ENCODE data around the gene SNX27. TPM values are rescaled to one million over a fixed set of nuclear protein-coding genes. Genes with fewer than 3 reads are reported as not detected.

Gene SNX27
- total RNA-seq, 4 donors from 2014 or later, result 35.7 to 44.6 (median 41.7) TPM

DNA sequence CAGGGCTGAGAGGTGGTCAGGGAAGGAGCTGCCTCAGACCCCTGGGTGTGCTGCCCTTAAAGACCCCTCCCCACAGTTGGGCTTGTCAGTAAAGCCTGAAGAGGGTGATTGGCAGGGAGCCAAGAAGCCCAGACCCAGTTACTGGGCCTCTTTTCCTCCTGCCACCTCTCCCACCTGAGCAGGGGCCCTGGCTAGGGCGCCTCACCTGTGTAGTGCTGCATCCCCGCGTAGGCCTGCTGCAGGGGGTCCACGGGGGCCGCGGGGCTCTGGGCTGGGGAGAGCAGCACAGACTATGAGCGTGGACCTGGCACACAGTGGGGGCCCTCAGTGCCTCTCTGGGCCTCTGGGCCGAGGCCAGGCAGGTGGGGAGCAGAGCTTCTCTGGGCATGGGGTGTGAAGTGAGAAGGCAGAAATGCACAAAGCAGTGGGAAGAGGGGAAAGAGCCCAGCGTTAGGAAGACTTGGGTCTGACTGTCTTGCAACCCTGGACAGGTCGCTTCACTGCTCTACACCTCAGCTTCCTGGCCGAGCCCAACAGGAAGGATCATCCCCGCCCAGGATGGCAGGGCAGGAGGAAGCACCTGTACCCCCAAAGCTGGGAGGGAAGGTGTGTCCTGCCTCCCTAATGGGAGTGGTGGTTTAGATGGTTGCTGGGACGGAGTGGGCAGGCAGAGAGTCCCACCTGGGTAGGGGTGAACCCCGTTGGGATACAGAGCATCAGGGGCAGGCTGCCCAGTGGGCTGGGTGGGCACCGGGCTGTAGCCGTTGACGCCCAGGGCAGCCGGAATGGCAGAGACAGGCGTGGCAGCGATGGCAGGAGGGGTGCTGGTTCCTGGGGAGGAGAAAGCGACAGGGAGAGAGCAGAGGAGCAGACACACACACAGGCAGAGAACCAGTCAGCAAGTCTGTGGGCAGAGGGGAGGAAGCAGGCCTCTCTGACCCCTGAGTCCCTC is 94.9 kb downstream of the SNX27 start:
- WGBS, 2 donors, result 78 to 79% methylated on average over 19 to 21 of the region's 21 CpGs
- Histone ChIP-seq H3K27me3 (peaks cover 0 to 3% of the 10 kb centered on the region in 2 donors), H3K4me1 (peaks cover 0 to 6% (median 0%) of the 10 kb centered on the region in 4 donors), H3K4me3 (no peak overlapping the region), H3K36me3 (peaks cover 0 to 5% (median 0%) of the 10 kb centered on the region in 3 donors), H3K27ac (no peak overlapping the region), H3K9me3 (no peaks in the 10 kb centered on the region)
- no peak for DNase-seq (ENCODE audit: low spot score in 2 of 2)
- TF ChIP-seq EP300 (IDR thresholded peaks at IDR 0.05) (no peak), POLR2A (IDR thresholded peaks at IDR 0.05) (no peak)
- TF ChIP-seq, protein P1, sequence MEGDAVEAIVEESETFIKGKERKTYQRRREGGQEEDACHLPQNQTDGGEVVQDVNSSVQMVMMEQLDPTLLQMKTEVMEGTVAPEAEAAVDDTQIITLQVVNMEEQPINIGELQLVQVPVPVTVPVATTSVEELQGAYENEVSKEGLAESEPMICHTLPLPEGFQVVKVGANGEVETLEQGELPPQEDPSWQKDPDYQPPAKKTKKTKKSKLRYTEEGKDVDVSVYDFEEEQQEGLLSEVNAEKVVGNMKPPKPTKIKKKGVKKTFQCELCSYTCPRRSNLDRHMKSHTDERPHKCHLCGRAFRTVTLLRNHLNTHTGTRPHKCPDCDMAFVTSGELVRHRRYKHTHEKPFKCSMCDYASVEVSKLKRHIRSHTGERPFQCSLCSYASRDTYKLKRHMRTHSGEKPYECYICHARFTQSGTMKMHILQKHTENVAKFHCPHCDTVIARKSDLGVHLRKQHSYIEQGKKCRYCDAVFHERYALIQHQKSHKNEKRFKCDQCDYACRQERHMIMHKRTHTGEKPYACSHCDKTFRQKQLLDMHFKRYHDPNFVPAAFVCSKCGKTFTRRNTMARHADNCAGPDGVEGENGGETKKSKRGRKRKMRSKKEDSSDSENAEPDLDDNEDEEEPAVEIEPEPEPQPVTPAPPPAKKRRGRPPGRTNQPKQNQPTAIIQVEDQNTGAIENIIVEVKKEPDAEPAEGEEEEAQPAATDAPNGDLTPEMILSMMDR (IDR thresholded peaks at IDR 0.05), result no peak

- Histone ChIP-seq H3K9me3 (no peaks in the 10 kb centered on the region), H3K27ac (no peak overlapping the region), H3K27me3 (peaks cover 0 to 10% of the 10 kb centered on the region in 2 donors), H3K4me3 (no peak overlapping the region), H3K4me1 (peaks cover 0 to 6% (median 0%) of the 10 kb centered on the region in 4 donors), H3K36me3 (no peaks in the 10 kb centered on the region)
- DNase-seq (ENCODE audit: low spot score in 2 of 2), result no peak
- TF ChIP-seq POLR2A (IDR thresholded peaks at IDR 0.05), result no peak
- TF ChIP-seq EP300 (IDR thresholded peaks at IDR 0.05), result no peak
- TF ChIP-seq, protein P1 (IDR thresholded peaks at IDR 0.05), result no peak
- WGBS, 2 donors, result 80 to 87% methylated on average over 13 to 15 of the region's 15 CpGs
Measured at GRCh38 chr1:151707541-151708065, 95.8 kb downstream of the SNX27 start.

GRCh38 chr1:151708891-151709290 is 97.0 kb downstream of the SNX27 start:
- no peak overlapping the region for H3K27ac ChIP-seq
- 79 to 82% methylated on average over 15 of the region's 15 CpGs for WGBS, 2 donors
- no peaks in the 10 kb centered on the region for H3K9me3 ChIP-seq
- no peak for DNase-seq (ENCODE audit: low spot score in 2 of 2)
- H3K27me3 ChIP-seq, result peaks cover 0 to 17% of the 10 kb centered on the region in 2 donors
- H3K36me3 ChIP-seq, result no peaks in the 10 kb centered on the region
- no peak for TF ChIP-seq EP300 (IDR thresholded peaks at IDR 0.05)
- no peak overlapping the region for H3K4me3 ChIP-seq
- no peaks in the 10 kb centered on the region for H3K4me1 ChIP-seq

DNA sequence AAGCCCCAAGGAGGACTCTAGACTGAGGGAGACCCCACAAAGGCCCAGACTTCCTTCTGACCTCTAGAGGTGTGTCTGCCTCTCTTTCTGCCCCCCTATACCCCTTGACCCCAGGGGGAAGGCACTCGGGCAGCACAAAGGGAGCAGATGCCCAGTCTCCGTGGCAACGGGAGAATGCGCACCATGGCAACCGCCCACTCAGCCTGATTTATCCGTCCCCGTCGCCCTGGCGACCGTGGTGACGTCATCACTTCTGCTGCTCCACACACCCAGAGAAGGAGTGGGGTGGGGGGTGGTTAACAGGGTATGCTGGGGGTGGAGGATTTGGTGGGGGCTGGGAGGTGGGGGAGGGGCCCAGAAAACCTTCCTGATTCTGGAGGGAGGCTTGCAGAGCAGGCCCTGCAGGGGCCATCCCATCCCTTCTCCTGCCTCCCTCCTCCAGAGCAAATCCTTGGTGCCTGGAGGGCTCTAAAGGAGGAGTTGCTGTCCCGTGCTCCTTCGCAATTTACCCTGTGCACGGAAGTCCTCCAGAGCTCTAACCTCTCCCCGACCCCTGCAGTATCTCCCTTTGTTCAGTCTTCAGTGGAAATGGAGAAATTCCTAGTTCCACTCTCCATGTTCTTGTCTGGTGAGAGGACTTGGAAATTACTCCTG is 98.5 kb downstream of the SNX27 start:
- no peaks in the 10 kb centered on the region for H3K4me1 ChIP-seq
- DNase-seq (ENCODE audit: low spot score in 2 of 2), result no peak
- H3K4me3 ChIP-seq, result no peak overlapping the region
- TF ChIP-seq POLR2A (IDR thresholded peaks at IDR 0.05) (no peak), EP300 (IDR thresholded peaks at IDR 0.05) (no peak)
- TF ChIP-seq, protein P1 (IDR thresholded peaks at IDR 0.05), result no peak
- H3K27ac ChIP-seq, result no peak overlapping the region
- H3K27me3 ChIP-seq, result peaks cover 0 to 28% of the 10 kb centered on the region in 2 donors
- H3K36me3 ChIP-seq, result no peaks in the 10 kb centered on the region
- H3K9me3 ChIP-seq, result no peaks in the 10 kb centered on the region
- 38 to 41% methylated on average over 11 to 15 of the region's 15 CpGs for WGBS, 2 donors

DNA sequence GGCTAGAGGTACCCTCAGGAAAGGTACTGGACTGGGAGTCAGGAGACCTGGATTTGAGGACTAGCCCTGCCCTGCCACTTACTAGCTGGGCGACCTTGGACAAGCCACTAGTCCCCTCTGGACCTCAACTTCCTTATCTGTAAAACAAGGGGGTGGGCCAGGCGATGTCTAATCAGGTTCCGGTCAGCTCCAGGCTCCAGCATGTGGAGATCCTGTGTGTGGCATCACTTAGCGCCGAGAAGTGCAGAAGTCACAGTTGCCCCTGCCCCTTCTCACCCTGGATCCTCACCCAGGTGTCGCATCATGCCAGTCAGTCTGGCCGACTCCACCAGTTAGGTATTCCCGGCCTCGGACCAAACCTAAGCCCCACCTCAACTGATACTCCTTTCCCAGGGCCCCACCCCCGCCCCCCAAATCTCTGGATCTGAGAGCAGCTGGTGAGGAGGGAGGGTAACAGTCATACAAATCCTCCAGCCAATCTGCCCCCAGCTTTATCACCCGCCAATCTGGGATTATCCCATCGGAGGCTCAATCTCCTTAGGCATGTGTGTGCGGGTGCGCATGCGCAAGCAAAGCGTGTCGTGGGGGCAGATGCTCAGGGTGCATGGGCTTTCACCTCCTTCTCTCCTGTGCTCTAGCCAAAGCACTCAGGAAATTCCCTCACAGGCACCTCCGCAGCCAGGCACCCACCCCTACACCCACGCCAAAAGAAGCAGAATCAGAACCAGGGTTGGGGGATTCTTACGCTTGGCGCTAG is 99.4 kb downstream of the SNX27 start:
- Histone ChIP-seq H3K36me3 (no peaks in the 10 kb centered on the region), H3K4me1 (peaks cover 0 to 3% (median 0%) of the 10 kb centered on the region in 4 donors)

More for the DNA sequence above, 99.4 kb downstream of the SNX27 start:
- H3K4me3 ChIP-seq, result no peak overlapping the region
- no peak for TF ChIP-seq POLR2A (IDR thresholded peaks at IDR 0.05)
- TF ChIP-seq, protein P1 (IDR thresholded peaks at IDR 0.05), result no peak
- no peak for DNase-seq (ENCODE audit: low spot score in 2 of 2)
- H3K27ac ChIP-seq, result no peak overlapping the region
- peaks cover 0 to 37% of the 10 kb centered on the region in 2 donors for H3K27me3 ChIP-seq
- H3K9me3 ChIP-seq, result no peaks in the 10 kb centered on the region
- WGBS, 2 donors, result 85 to 87% methylated on average over 19 to 21 of the region's 21 CpGs
